Measurements from ENCODE around the gene EMX2.

- TF ChIP-seq SUZ12 (IDR thresholded peaks at IDR 0.05) (no peak), CTBP1 (IDR thresholded peaks at IDR 0.05; ENCODE audit: borderline replicate concordance) (no peak), FOXK2 (IDR thresholded peaks at IDR 0.05) (no peak), ELF4 (IDR thresholded peaks at IDR 0.05) (no peak)
Observed at GRCh38 chr10:117533507-117534281, 8.9 kb upstream of the EMX2 start.

All from HEK293T (cell line).